OCI-LY1 (cell line): ENCODE results near the gene GPHA2.

Experiments
- H2AFZ ChIP-seq: fragments of 200-600 bp; sonication (generic), shearing (Covaris generic); 2 replicates; pipeline ENCODE4 v1.6.0; 2014; ENCODE audit warnings: antibody characterized with exemption, mild to moderate bottlenecking, low read length
- H3F3A ChIP-seq: fragments of 200-600 bp; sonication (generic), shearing (Covaris generic); 2 replicates; pipeline ENCODE4 v1.6.0; 2014; ENCODE audit warnings: mild to moderate bottlenecking, antibody characterized with exemption, low read length, moderate library complexity; ENCODE audit not compliant: insufficient read depth
- H3K27ac ChIP-seq: fragments of 200-600 bp; sonication (generic); 2 replicates; pipeline ENCODE4 v1.5.1; 2014; ENCODE audit warnings: low read length, mixed run types, mild to moderate bottlenecking, low read depth; ENCODE audit not compliant: poor library complexity, severe bottlenecking
- H3K27me3 ChIP-seq: fragments of 200-600 bp; sonication (generic); 2 replicates; pipeline ENCODE4 v1.6.0; 2014; ENCODE audit warnings: antibody characterized with exemption, mild to moderate bottlenecking, low read length, moderate library complexity; ENCODE audit not compliant: insufficient read depth
- H3K36me3 ChIP-seq: fragments of 200-600 bp; sonication (generic); 2 replicates; pipeline ENCODE4 v1.6.1; 2014; ENCODE audit warnings: mild to moderate bottlenecking, antibody characterized with exemption, low read length, moderate library complexity, mixed read lengths; ENCODE audit not compliant: insufficient read depth
- H3K4me1 ChIP-seq: fragments of 200-600 bp; sonication (generic); 2 replicates; pipeline ENCODE4 v1.5.1; 2014; ENCODE audit warnings: mild to moderate bottlenecking, low read length, moderate library complexity; ENCODE audit not compliant: insufficient read depth, severe bottlenecking
- H3K4me2 ChIP-seq: fragments of 200-600 bp; sonication (generic), shearing (Covaris generic); 2 replicates; pipeline ENCODE4 v1.6.1; 2014; ENCODE audit warnings: low read length
- H3K4me3 ChIP-seq: fragments of 200-600 bp; sonication (generic); 2 replicates; pipeline ENCODE4 v1.5.1; 2014; ENCODE audit warnings: low read length, low read depth, mild to moderate bottlenecking, mixed read lengths; ENCODE audit not compliant: poor library complexity, severe bottlenecking
- H3K79me2 ChIP-seq: fragments of 200-600 bp; shearing (Covaris generic); 2 replicates; pipeline ENCODE4 v1.6.1; 2016; ENCODE audit warnings: mixed run types, low read length, mixed read lengths; ENCODE audit not compliant: insufficient read depth
- H3K9ac ChIP-seq: fragments of 200-600 bp; sonication (generic), shearing (Covaris generic); 2 replicates; pipeline ENCODE4 v1.6.1; 2014; ENCODE audit warnings: mild to moderate bottlenecking, low read length, mixed read lengths
- H3K9me2 ChIP-seq: fragments of 200-600 bp; sonication (generic), shearing (Covaris generic); 2 replicates; pipeline ENCODE4 v1.6.1; 2014; ENCODE audit warnings: low read depth, mild to moderate bottlenecking, low read length, mixed read lengths
- H3K9me3 ChIP-seq: fragments of 200-600 bp; shearing (Covaris generic); 2 replicates; pipeline ENCODE4 v1.6.1; 2014; ENCODE audit warnings: low read length, mixed read lengths
- H4K20me1 ChIP-seq: fragments of 200-600 bp; sonication (generic), shearing (Covaris generic); 2 replicates; pipeline ENCODE4 v1.6.0; 2016; ENCODE audit warnings: mild to moderate bottlenecking, low read length; ENCODE audit not compliant: insufficient read depth
- CTCF ChIP-seq: fragments of 200-600 bp; sonication (generic), shearing (Covaris generic); IDR thresholded peaks from 2 replicates; pipeline ENCODE4 v1.5.1; 2017; ENCODE audit warnings: mild to moderate bottlenecking, antibody characterized with exemption, low read length, moderate library complexity, mixed read lengths
- EZH2 ChIP-seq: fragments of 200-600 bp; sonication (generic), shearing (Covaris generic); IDR thresholded peaks from 2 replicates; pipeline ENCODE4 v1.8.0; 2017; ENCODE audit warnings: borderline replicate concordance, mixed run types, mild to moderate bottlenecking, antibody characterized with exemption, low read length, moderate library complexity, mixed read lengths

The GPHA2 gene

GRCh38 chr11:64905516-64906313 is 30.0 kb downstream of the GPHA2 start:
- Histone ChIP-seq H3K27ac (no peak overlapping the region), H3K4me3 (no peak overlapping the region), H3F3A (no peaks in the 10 kb centered on the region), H2AFZ (no peak overlapping the region), H3K9ac (no peak overlapping the region), H3K9me3 (no peaks in the 10 kb centered on the region), H3K9me2 (no peaks in the 10 kb centered on the region), H4K20me1 (no peaks in the 10 kb centered on the region), H3K27me3 (no peaks in the 10 kb centered on the region), H3K36me3 (peaks cover 71% of the 10 kb centered on the region), H3K4me2 (no peak overlapping the region), H3K4me1 (peaks cover under 1% of the 10 kb centered on the region), H3K79me2 (no peaks in the 10 kb centered on the region)
- TF ChIP-seq CTCF (no peak), EZH2 (no peak)

GRCh38 chr11:64903291-64903833 is 32.3 kb downstream of the GPHA2 start:
- no peak for TF ChIP-seq EZH2
- H2AFZ ChIP-seq, result no peak overlapping the region
- no peaks in the 10 kb centered on the region for H3F3A ChIP-seq
- peaks cover 7% of the 10 kb centered on the region for H3K4me1 ChIP-seq
- H3K9me3 ChIP-seq, result no peaks in the 10 kb centered on the region
- H3K4me3 ChIP-seq, result no peak overlapping the region
- peaks cover 62% of the 10 kb centered on the region for H3K36me3 ChIP-seq
- H3K4me2 ChIP-seq, result no peak overlapping the region
- no peak overlapping the region for H3K27ac ChIP-seq
- no peaks in the 10 kb centered on the region for H3K79me2 ChIP-seq
- H4K20me1 ChIP-seq, result no peaks in the 10 kb centered on the region
- no peaks in the 10 kb centered on the region for H3K9me2 ChIP-seq
- H3K27me3 ChIP-seq, result no peaks in the 10 kb centered on the region
- no peak overlapping the region for H3K9ac ChIP-seq

- Histone ChIP-seq H3K4me2 (no peak overlapping the region), H3K36me3 (peaks cover 65% of the 10 kb centered on the region), H3K9me3 (no peaks in the 10 kb centered on the region), H3K27ac (no peak overlapping the region), H3K79me2 (no peaks in the 10 kb centered on the region), H3K4me1 (peaks cover 7% of the 10 kb centered on the region), H3K9me2 (no peaks in the 10 kb centered on the region), H3K9ac (no peak overlapping the region), H4K20me1 (no peaks in the 10 kb centered on the region), H3K27me3 (no peaks in the 10 kb centered on the region), H3K4me3 (no peak overlapping the region), H2AFZ (no peak overlapping the region), H3F3A (no peaks in the 10 kb centered on the region)
- TF ChIP-seq CTCF, result no peak
- TF ChIP-seq EZH2, result no peak
These were observed 33.4 kb downstream of the GPHA2 start for GRCh38 chr11:64902102-64902900.
